ENCODE measurements around the gene TBATA.

TBATA gene

DNA sequence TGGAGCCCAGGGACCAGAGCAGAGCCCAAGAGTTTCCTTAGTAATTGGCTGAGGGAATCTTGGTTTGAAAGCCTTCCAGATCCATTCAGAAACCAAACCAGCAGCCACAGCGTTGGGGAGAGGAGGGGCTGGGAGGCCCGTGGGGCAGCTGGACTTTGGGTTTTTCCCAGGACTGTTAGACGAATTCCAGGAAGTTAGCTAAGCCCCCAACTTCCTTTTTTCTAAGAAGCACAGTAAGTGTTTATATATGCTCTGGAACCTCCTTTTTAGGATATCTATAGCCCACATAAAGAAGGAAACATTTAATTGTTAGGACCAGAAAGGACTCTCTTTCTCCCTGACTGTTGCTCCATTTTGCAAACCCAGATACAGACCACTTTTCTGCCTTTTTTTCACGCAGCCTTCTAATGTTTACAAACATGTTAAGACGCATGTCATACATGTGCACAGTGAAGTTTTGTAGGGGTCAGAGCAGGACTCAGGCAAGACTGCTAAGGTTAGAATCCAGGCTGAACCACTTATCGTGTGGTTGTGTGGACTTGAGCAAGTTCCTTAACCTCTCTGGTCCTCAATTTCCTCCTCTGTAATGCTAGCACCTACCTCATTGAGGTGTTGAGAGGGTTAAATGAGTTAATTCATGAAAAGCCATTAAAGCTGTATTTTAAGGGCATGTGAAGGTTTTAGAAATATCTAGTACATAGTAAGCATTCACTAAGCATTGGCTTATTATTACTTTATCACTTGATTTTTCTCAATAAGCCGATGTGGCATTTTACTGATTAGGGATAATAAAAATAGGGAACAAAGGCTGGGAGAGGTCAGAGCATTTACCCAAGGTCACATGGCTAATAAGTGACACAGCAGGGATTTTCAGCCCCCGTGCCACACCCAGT lies 42.4 kb downstream of the TBATA start:
- no peak for DNase-seq (ENCODE audit: low read depth)

DNA sequence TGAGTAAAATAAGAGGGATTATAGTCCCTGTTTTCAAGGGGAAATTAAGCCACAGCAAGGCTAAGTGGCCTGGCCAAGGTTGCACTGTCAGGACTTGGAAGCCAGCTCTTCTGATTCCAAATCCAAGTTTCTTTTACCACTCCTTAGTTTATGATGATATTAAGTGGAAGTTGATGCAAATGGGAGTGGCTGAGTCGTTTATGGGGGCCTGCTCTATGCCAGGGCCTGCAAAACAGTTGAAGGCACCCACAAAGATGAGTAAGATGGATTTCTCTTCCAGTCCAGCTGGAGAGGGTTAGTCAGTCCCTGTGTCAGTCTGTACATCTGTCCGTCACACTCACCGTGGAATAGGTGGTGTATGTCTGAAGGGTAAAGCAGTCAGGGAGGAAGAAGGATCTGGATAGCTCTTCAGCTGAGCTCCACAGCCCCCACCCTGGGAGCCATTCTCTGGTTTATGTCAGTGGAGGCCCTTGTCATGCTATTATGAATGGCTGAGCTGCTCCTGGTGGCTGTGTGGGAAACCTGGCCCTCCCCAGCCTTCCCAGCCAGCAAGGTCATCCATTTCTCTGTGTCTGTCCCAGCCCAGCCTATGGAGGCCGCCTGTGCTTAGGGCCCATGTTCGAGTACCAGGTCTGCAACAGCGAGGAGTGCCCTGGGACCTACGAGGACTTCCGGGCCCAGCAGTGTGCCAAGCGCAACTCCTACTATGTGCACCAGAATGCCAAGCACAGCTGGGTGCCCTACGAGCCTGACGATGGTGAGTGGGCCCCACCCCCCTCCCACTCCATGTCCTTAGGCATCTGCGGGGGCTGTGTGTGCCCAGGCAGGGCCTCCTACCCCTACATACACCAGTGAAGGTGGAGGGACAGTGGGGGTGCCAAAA lies 44.5 kb downstream of the TBATA start:
- no peak for DNase-seq (ENCODE audit: low read depth)

DNA sequence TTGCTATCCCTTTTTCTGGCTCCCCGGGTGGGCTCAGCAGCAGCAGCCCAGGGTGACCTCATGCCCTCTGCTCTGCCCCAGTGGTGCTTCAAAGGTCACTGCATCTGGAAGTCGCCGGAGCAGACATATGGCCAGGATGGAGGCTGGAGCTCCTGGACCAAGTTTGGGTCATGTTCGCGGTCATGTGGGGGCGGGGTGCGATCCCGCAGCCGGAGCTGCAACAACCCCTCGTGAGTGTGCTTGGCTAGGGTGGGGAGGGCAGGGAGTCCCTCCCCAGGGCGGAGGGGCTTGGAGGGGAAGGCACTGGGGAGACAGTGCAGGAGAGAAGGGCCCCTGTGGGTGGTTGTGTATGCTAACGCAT lies 46.4 kb downstream of the TBATA start:
- no peak for DNase-seq (ENCODE audit: low read depth)

DNA sequence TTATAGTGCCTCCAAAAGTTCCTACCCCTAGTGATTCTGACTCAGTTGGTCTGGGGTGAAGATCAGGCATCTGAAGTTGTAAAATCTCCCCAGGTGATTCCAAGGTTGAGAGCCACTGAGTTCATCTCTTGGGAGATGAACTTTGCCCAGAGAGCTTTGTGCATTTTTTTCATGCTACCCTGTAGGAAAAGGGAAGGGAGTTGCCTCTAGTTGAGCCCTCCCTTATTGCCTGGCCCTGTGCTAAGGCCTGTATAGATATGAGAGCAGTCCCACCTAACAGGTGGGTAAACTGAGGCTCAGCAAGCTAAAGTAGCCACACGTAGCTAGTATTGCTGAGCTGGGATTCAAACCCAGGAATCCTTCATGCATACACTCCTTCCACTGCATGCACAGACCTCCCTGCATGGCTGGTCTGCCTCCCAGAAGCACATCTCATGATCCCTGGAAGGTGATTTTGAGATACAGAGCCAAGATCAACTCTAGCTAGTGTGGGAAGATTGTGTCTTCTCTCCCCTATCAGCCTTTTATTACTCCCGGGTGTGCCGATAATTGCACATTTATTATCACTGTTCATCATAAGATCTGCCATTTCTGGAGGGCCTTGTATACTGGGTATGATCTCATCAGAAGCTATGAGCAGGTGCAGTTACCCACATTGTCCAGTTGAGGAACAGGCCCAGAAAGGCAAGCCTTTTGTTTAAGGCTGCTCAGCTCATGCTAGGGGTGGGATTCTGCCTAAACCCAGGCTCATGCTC lies 47.0 kb downstream of the TBATA start:
- DNase-seq (ENCODE audit: low read depth) = no peak

DNA sequence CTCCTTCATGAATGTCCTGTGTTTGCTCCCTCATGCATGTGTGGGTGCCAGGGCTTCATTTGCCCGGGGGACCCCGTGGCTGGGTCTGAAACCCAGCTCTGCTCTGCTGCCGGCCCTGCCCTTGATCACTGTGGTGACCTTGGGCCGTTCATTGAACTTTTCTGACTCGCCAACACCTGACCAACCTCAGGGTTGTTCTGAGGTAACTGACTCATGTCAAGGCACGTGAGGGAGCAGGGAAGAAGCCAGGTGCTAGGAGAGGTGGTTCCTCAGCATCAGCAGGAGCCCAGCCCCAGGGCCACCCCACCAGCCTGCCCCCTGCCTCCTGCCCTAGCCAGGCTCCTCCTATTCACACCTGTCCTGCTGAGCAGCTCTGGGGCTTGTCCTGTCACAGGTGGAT lies 47.9 kb downstream of the TBATA start:
- DNase-seq (ENCODE audit: low read depth) = no peak

DNA sequence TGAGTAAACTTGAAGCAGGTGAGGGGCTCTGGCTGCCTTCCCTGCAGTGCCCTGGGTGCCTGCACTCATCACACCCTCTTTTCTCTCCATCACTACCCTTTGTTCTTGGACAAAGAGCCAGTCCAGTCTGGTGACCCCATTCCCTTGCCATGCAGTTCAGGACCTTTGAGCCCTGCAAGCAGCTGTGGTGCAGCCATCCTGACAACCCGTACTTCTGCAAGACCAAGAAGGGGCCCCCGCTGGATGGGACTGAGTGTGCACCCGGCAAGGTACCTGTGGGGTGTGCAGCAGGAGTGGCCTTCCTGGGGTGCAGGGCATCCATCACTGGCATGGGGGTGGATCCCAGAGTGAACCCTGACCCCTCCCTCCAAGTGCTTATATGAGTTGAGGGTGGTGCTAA lies 48.7 kb downstream of the TBATA start:
- DNase-seq (ENCODE audit: low read depth) = no peak

DNA sequence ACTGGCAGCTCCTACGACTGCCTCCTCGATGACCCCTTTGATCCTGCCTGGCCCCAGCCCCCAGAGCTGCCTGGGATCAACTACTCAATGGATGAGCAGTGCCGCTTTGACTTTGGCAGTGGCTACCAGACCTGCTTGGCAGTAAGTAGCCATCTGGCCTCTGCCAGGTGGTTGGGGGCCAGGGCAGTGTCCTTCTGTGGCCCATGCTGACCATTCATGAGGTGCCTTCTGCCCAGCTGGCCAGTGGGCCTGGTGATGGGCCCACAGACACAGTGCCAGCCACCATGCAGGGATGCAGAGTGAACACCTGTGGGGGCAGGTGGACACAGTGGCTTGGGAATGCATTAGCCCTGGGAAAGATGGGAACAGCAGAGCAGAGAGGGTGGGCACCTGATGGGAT lies 50.0 kb downstream of the TBATA start:
- no peak for DNase-seq (ENCODE audit: low read depth)

DNA sequence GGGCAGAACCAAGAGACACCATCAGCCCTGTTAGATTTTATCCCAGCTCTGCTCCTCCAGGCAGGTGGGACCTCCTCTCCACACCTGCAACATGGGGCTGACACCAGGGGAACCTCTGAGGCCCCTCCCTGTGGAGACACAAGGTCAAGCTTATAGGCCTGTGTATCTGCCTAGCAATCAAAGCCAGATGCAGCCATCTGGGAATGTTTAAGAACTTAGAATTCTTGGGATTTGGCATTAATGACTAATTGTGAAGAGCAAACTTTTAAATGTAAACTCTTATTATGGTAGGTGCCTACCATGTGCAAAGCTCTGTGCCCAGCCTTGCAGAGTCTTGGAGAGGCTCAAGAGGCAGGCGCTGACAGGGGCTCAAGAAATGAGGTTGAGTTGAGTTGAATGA lies 52.1 kb downstream of the TBATA start:
- DNase-seq (ENCODE audit: low read depth) = no peak

DNA sequence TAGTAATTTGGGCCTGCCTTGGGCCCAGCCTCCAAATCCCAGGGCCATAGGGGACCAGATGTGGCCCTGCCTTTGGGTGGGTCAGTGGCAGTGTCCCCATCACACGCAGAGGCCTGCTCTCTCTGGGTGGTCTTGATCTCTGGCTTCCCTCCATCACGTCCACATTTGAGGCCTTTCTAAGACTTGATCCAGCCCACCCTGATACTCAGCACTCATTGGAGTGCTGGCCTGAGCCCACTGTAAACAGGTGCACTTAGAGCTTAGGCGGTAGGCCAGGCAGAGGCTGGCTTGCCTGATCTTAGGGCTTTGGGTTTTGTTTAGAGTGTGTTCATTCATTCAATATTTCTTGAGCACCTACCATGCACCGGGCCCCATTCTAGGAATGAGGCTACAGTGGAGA lies 52.6 kb downstream of the TBATA start:
- DNase-seq (ENCODE audit: low read depth) = no peak

DNA sequence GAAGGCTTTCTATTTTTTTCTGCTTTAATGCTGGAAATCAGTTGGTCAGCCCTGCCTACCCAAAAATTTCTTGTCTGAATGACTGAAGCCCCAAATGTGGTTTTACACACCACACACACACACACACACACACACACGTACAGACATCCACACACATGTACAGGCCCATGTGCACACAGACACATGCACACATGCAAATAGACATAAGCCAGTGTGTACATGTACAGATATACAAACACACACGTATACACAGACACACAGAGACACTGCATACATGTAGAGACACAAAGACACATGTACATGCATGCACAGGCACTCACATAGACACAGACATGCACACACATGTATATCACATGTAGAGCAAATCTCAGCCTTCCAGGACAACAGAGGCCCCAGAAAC lies 54.2 kb downstream of the TBATA start:
- no peak for DNase-seq (ENCODE audit: low read depth)

DNA sequence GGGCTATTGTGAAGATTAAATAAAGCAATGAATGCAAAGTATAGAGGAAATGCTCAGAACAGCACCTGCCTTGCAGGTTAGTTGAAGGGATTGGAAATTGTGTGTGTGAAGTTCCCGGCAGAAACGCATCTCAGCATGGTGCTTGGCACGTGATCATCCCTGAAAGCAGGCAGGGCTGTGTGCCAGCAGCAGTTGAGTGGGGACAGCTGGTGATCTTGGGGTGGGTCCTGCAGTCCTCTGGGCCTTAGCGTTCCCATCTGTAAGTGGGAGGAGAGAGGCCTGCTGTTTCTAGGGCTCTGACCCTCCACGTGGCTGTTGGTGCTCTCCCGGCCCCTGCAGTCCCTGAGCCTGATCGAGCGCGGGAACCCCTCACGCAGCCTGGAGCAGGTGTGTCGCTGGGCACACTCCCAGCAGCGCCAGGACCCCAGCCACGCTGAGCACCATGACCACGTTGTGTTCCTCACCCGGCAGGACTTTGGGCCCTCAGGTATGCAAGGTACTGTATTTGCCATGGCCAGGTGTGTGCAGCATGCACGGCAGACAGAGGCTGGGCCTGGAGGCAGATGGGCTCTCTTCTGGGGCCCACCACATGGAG lies 55.3 kb downstream of the TBATA start:
- no peak for DNase-seq (ENCODE audit: low read depth)

DNA sequence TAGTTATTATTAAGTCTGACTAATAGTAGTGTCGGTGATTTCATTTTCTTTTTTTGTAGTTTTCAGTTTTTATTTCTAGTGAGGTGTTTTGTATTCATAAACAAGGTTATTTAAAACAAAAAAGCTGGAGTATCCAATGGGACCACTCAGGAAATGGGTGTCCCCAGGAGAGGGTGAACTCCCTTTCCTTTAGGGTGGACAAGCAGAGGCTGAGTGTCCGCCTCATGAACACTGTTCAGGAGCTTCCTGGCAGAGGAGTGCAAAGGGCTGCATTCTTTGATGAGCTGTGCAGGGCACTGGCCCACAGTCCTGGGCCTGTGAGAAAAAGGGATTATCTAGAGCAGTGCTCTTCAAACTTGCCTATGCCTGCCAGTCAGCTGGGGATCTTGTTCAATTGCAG lies 56.8 kb downstream of the TBATA start:
- no peak for DNase-seq (ENCODE audit: low read depth)

DNA sequence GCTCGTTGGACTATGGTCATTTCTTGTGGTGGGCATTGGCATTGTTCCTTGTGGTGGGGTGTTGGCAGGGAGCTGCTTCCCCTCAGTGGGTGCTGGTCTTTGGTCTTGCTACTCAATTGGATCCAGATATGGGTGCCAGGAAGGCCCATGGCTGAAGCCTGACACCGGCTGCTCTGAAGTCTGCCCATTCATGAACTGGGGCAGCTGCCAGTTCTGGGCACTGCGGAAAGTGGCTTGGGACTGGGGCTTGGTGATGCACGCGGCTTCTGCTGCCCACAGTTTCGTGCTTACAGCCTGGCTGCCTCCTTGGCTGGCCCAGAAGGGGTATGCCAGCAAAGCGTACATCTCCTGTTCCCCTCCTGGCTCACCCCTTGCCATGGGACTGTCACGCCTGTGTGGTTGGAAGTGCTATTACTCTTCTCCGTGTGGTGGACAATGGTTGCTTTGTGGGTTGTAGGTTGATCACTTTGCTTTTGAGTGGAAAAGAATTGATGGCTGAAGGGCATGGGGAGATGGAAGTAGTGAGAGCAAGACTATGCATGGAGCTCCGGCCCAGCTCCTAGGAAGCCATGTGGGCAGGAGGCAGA lies 58.2 kb downstream of the TBATA start:
- no peak for DNase-seq (ENCODE audit: low read depth)

DNA sequence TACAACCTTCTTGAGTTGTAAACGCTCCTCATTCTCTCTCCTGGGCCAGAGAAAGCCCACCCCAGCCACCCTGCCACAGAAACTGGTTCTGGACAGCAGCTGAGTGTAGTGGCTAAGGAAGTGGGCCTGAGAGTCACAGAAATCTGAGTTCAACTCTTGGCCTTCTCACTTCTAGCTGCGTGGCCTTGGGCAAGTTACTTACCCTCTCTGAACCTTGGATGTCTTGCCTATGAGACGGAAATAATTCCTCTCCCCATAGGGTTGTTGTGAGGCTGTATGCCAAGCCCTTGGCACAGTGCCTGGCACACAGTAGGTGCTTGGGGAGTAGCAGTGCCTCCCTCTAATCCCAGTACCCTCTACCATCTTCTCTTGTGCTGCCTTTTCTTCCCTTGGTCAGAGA lies 61.4 kb downstream of the TBATA start:
- DNase-seq (ENCODE audit: low read depth) = no peak

DNA sequence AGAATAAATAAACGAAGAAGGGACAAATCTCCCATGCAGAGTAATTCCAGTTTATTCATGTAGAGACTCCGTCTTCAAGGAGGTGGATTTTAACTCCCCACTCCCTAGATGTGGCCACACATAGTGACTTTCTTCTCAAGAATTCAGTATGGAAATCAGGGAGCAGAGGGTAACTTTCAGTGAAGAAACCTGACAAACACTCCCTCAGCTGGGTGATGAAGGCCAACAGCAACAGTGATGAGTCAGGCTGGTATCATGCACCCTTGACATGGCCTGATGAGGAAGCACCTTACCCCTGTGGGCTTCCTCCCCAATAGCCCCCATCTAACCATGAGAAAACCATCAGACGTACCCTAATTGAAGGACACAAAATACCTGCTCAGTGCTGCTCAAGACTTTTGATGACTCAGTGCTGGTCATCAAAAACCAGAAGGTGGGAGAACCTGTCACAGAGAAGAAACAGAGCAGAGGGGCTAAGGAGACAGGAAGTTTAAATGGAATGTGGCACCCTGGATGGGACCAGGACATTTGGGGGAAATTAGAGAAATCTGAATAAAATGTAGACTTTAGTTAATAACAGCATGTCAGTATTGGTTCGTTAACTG lies 62.3 kb downstream of the TBATA start:
- no peak for DNase-seq (ENCODE audit: low read depth)

Measured in stimulated activated CD8-positive, alpha-beta memory T cell treated with anti-CD3 and anti-CD28 coated beads, Interleukin-12 subunit alpha, Interleukin-12 subunit beta, amount 100 ng/mL, for 1 hour (primary cell).